ENCODE measurements around the gene GADD45GIP1. TPM values are rescaled to one million over a fixed set of nuclear protein-coding genes. Genes with fewer than 3 reads are reported as not detected.
"Not testable (repeated sequence)": the region's sequence is repeated elsewhere in the genome, so short reads cannot be mapped to it uniquely, and the experiment has no call there.

GADD45GIP1 gene
- total RNA-seq, 4 donors from 2014 or later: 28.6 to 55.0 (median 33.6) TPM

GRCh38 chr19:12965812-12966135 is 8.8 kb upstream of the GADD45GIP1 start:
- Histone ChIP-seq H3K27ac (peak overlapping the region; percentile 67 to 78 (median 76)), H3K9me3 (no peaks in the 10 kb centered on the region), H3K27me3 (no peaks in the 10 kb centered on the region), H3K36me3 (no peaks in the 10 kb centered on the region), H3K4me3 (peak overlapping the region in 3 of 4 donors; percentile 31 to 63 (median 42)), H3K4me1 (peaks cover 0 to 10% (median 6%) of the 10 kb centered on the region in 4 donors)
- TF ChIP-seq POLR2A (IDR thresholded peaks at IDR 0.05): no peak
- no peak for TF ChIP-seq POLR2AphosphoS5 (IDR thresholded peaks at IDR 0.05)
- TF ChIP-seq CTCF (IDR thresholded peaks at IDR 0.05): no peak
- no peak for TF ChIP-seq EP300 (IDR thresholded peaks at IDR 0.05; ENCODE audit: low read depth)
- WGBS, 2 donors (ENCODE audit: low coverage in 1 of 2): 4 to 41% methylated on average over 3 to 8 of the region's 8 CpGs
- DNase-seq: no peak
- intact Hi-C loops (cut with DNase I; ENCODE audit: low total_unique reads): no loop called here
- in situ Hi-C loops (cut with MboI; ENCODE audit: low pct_ligation_motif_present in 1 of 4, low pct_unique_long_range_greater_than_20kb in 1 of 4, low sequenced_read_pairs in 3 of 4): loop anchor here in 1 of 4 donors (25.0 kb wide), 1 partner anchor 297 kb away; no protein-coding TSS in a partner anchor

DNA sequence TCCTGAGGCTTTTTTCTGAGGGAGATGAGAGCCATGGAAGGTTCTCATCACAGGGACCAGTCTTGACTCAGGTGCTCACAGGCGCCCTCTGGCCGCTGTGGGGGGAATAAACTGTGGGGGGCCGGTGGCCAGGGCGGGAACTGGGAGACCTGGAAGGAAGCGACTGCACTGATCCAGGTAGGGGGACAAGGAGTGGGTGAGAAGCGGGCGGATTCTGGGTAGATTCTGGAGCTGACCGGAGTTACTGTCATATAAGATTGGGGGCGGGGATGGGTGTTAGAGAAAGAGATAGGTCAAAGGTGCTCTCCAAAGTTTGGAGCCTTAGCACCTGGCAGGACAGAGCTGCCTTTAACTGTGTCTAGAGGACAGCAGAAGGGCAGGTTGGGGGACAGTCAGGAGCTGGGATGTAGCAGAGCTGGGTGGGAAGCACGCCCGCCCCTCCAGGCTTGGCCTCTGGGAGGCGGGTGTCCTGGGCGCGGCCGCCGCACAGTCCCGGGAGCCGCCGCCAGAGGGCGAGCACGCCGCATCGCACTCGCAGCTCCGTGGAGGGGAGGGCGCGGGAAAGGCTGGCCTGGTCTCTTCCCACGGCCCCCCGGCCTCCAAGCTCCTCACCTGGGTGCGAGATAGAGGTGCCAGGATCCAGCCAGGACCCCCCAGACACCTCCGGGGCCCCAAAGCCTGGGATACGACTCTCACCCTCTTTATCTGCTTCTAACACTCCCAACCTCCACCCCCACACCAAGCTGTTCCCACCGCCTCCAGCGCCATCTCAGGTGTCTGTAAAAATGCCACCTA is 8.2 kb upstream of the GADD45GIP1 start:
- no peak for TF ChIP-seq POLR2AphosphoS5 (IDR thresholded peaks at IDR 0.05)
- no peak for TF ChIP-seq POLR2A (IDR thresholded peaks at IDR 0.05)
- peak; percentile 87 to 99 (median 92) for TF ChIP-seq CTCF (IDR thresholded peaks at IDR 0.05)
- no peak for TF ChIP-seq EP300 (IDR thresholded peaks at IDR 0.05; ENCODE audit: low read depth)
- Histone ChIP-seq H3K4me1 (peaks cover 0 to 10% (median 6%) of the 10 kb centered on the region in 4 donors), H3K4me3 (peak overlapping the region; percentile 22 to 63 (median 36)), H3K27me3 (no peaks in the 10 kb centered on the region), H3K27ac (peak overlapping the region; percentile 67 to 78 (median 76)), H3K36me3 (no peaks in the 10 kb centered on the region), H3K9me3 (no peaks in the 10 kb centered on the region)
- DNase-seq: peak; percentile 88
- in situ Hi-C loops (cut with MboI; ENCODE audit: low pct_ligation_motif_present in 1 of 4, low pct_unique_long_range_greater_than_20kb in 1 of 4, low sequenced_read_pairs in 3 of 4): loop anchor here in 1 of 4 donors (25.0 kb wide), 1 partner anchor 297 kb away; no protein-coding TSS in a partner anchor
- intact Hi-C loops (cut with DNase I; ENCODE audit: low total_unique reads): no loop called here
- 0 to 1% methylated on average over 3 to 26 of the region's 34 CpGs for WGBS, 2 donors (ENCODE audit: low coverage in 1 of 2)

DNA sequence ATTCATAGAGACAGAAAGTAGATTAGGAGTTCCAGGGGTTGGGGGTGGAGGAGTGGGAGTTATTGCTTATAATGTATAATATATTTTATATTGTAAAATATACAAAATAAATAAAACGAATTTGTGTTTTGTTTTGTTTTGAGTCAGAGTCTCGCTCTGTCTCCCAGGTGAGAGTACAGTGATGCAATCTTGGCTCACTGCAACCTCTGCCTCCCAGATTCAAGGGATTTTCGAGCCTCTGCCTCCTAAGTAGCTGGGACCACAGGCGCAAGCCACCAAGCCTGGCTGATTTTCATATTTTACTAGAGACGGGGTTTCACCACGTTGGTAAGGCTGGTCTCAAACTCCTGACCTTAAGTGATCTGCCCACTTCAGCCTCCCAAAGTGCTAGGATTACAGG is 2.5 kb upstream of the GADD45GIP1 start:
- H3K36me3 ChIP-seq: no peaks in the 10 kb centered on the region
- no peak for TF ChIP-seq CTCF (IDR thresholded peaks at IDR 0.05)
- TF ChIP-seq POLR2AphosphoS5 (IDR thresholded peaks at IDR 0.05): no peak
- TF ChIP-seq POLR2A (IDR thresholded peaks at IDR 0.05): no peak
- no peak for TF ChIP-seq EP300 (IDR thresholded peaks at IDR 0.05; ENCODE audit: low read depth)
- no peaks in the 10 kb centered on the region for H3K27me3 ChIP-seq
- WGBS, 2 donors (ENCODE audit: low coverage in 1 of 2): 46 to 65% methylated on average over 6 of the region's 6 CpGs
- H3K4me1 ChIP-seq: peaks cover 0 to 25% (median 22%) of the 10 kb centered on the region in 4 donors
- no peaks in the 10 kb centered on the region for H3K9me3 ChIP-seq
- no peak overlapping the region for H3K27ac ChIP-seq
- in situ Hi-C loops (cut with MboI; ENCODE audit: low pct_ligation_motif_present in 1 of 4, low pct_unique_long_range_greater_than_20kb in 1 of 4, low sequenced_read_pairs in 3 of 4) (loop anchor here in 1 of 4 donors (25.0 kb wide), 1 partner anchor 303 kb away; no protein-coding TSS in a partner anchor), intact Hi-C loops (cut with DNase I; ENCODE audit: low total_unique reads) (no loop called here)
- no peak for DNase-seq
- no peak overlapping the region for H3K4me3 ChIP-seq

- TF ChIP-seq POLR2A (IDR thresholded peaks at IDR 0.05): peak; percentile 42
- H3K27me3 ChIP-seq; DNase-seq; H3K9me3 ChIP-seq; intact Hi-C loops (cut with DNase I; ENCODE audit: low total_unique reads); H3K36me3 ChIP-seq: not testable (repeated sequence)
- 18 to 31% methylated on average over 16 to 28 of the region's 31 CpGs for WGBS, 2 donors (ENCODE audit: low coverage in 1 of 2)
- Histone ChIP-seq H3K27ac (peak overlapping the region; percentile 88 to 95 (median 93)), H3K4me1 (peaks cover 0 to 46% (median 30%) of the 10 kb centered on the region in 4 donors), H3K4me3 (peak overlapping the region; percentile 82 to 93 (median 88))
- in situ Hi-C loops (cut with MboI; ENCODE audit: low pct_ligation_motif_present in 1 of 4, low pct_unique_long_range_greater_than_20kb in 1 of 4, low sequenced_read_pairs in 3 of 4): loop anchor here in 1 of 4 donors (25.0 kb wide), 1 partner anchor 305 kb away; no protein-coding TSS in a partner anchor
Observed at GRCh38 chr19:12957389-12957952, 448 bp upstream of the GADD45GIP1 start.
